Measurements from ENCODE around the gene NARS2.
"Not testable (repeated sequence)": the region's sequence is repeated elsewhere in the genome, so short reads cannot be mapped to it uniquely, and the experiment has no call there.

NARS2 gene, protein sequence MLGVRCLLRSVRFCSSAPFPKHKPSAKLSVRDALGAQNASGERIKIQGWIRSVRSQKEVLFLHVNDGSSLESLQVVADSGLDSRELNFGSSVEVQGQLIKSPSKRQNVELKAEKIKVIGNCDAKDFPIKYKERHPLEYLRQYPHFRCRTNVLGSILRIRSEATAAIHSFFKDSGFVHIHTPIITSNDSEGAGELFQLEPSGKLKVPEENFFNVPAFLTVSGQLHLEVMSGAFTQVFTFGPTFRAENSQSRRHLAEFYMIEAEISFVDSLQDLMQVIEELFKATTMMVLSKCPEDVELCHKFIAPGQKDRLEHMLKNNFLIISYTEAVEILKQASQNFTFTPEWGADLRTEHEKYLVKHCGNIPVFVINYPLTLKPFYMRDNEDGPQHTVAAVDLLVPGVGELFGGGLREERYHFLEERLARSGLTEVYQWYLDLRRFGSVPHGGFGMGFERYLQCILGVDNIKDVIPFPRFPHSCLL

DNA sequence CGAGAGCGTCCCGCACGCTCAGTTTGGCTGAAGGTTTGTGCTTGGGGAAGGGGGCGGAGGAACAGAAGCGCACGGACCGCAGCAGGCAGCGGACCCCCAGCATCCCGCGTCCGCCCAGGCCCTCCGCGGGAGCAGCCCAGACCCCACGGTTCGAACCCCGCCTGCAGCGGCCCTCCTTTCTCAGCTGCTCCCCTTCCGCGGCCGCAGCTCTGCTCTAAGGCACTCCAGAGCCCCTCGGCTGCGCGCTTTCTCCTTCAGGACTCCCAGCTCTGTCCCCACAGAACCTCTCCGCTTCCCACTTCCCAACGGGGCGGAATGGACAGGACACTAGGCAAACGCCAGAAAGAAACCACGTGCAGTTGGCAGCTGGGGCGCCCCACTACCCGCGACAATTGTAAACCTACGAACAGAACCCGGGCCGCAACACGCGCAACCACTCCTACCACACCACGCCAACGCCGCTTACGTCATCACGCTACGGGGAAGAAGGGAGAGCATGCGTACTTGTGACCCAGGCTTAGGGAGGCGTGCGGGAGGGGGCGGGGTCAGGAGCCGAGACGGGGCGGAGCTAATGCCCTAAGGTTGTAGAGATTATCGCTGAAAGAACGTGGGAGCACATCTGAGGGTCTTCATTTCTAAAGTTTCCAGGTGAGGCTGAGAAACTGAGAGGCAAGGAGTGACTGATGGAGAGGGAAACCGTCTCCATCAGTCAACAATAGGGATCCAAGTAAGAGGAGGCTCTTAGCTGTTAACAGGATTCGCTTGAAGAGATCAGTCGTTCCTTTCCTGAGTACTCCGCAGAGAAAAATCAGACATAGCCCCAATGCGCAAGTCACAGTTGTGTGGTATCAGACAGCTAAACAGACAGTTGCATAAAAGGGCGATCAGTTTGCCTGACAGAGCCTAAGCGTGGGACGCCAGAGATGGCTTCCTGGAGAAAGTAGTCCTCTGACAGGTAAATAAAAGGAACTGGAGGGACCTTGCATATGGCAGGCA lies at the start of gene NARS2:
Gene NARS2, minus strand, starts transcription at position 479 of the 996 bp plus-strand sequence. Its CDS starts 376 bp downstream, at position 103.
- DNase-seq (ENCODE audit: insufficient read length, low spot score) (peak; percentile 94), FAIRE-seq (peak; percentile 97)
- TF ChIP-seq POLR2A (IDR thresholded peaks at IDR 0.05; ENCODE audit: low read depth, low read length): peak; percentile 91

DNA sequence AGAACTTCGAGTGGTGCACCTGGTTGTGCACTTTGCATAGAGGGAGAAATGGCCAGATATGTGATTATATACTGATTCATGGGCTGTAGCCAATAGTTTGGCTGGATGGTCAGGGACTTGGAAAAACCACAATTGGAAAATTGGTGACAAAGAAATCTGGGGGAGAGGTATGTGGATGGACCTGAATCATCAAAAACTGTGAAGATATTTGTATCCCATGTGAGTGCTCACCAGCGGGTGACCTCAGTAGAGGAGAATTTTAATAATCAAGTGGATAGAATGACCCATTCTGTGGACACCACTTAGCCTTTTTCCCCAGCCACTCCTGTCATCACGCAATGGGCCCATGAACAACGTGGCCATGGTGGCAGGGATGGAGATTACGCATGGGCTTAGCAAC lies 48.0 kb upstream of the NARS2 start:
- FAIRE-seq: no peak
- TF ChIP-seq POLR2A (IDR thresholded peaks at IDR 0.05; ENCODE audit: low read depth, low read length): no peak
- no peak for DNase-seq (ENCODE audit: insufficient read length, low spot score)

DNA sequence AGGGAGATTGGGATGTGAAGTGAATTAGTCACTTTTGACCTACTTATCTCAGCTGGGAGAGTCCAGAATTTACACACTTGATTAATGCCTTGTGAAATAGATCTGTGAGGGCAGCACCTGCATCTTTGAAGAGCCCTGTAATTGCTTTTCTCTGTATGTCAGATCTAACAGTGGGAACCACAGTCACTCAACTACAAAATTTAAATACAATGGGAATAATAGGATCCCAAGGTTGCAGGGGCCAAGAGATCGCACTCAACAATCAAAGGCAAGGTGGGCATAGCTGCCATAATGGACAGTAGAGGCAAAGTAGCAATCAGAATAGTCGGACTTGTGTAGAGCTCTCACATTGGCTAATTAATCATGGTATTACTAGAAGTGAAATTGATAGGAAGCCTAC lies 45.5 kb upstream of the NARS2 start:
- DNase-seq (ENCODE audit: insufficient read length, low spot score) (no peak), FAIRE-seq (no peak)
- no peak for TF ChIP-seq POLR2A (IDR thresholded peaks at IDR 0.05; ENCODE audit: low read depth, low read length)

DNA sequence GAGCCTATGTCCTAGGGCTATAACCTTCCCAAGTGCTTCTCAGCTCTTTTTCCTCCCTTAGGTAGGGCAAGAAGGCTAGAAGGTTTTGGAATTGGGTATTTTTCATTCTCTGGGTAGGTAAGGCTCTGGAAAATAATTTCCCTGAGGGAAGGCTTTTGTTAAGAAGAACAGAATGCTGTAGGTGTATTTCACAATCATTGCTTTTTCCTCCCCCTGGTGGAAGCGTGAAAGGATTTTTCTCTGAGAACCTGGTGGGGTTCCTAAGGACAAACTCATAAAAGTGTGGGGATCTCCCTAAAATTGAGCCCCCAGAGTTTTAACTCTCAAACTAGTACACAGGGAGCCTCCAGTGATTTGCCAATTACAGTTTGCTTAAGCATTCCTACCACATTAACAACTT lies 41.1 kb upstream of the NARS2 start:
- DNase-seq (ENCODE audit: insufficient read length, low spot score): no peak
- FAIRE-seq: no peak
- no peak for TF ChIP-seq POLR2A (IDR thresholded peaks at IDR 0.05; ENCODE audit: low read depth, low read length)

DNA sequence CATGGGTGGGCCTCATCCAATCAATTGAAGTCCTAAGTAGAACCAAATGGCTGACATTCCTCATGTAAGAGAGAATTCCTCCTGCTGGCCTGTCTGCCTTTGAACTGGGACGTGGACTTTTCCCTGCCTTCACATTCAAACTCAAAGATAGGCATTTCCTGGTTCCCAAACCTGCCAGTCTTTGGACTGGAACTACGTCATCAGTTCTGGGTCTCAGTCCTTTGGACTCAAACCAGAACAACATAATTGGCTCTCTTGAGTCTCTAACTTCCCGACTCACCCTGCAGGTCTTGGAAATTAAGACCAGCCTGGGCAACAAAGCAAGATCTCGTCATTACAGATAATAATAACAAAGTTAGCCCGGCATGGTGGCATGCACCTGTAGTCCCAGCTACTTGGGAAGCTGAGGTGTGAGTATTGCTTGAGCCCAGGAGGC lies 38.7 kb upstream of the NARS2 start:
- DNase-seq (ENCODE audit: insufficient read length, low spot score): no peak
- TF ChIP-seq POLR2A (IDR thresholded peaks at IDR 0.05; ENCODE audit: low read depth, low read length): no peak
- FAIRE-seq: no peak

DNA sequence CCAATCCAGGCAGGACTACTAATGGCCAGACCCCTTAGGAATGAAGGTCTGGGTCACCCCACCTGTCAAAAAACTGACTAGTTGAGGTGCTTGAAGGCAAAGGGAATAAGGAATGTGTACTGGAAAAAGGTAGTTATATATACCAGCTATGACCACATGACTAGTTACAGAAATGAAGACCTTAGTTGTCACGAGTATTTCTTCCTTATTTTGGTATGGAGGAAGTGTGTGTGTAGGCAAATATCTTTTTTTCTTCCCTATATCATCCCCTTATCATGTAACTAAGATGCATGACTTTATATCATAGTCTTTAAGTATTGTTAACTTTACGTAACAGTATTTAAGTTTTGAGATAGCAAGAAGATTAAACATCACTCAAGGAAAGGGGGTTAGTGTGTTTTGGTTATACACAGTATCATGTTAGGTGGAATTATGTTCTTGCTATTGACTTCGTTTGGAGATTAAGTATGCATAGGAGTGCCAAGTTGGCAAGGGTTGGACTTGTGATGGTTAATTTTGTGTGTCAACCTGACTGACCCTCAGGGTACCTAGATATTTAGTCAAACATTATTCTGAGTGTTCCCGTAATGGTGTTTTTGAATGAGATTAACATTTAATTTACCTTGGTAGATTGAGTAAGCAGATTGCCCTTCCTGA lies 38.2 kb upstream of the NARS2 start:
- DNase-seq (ENCODE audit: insufficient read length, low spot score) (no peak), FAIRE-seq (no peak)
- no peak for TF ChIP-seq POLR2A (IDR thresholded peaks at IDR 0.05; ENCODE audit: low read depth, low read length)

DNA sequence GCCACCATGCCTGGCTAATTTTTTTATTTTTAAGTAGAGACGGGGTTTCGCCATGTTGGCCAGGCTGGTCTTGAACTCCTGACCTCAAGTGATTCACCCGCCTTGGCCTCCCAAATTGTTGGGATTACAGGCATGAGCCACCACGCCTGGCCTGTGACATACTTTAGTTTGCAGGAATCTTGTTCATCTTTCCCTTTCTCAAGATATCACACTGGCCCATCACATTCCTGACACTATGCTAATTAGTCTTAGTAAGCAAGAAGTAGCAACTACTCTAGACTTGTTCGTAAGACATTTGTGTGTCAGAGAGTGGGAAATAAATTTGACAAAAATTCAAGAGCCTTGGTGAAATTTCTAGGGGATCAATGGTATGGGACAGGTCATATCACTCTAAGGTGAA lies 34.7 kb upstream of the NARS2 start:
- DNase-seq (ENCODE audit: insufficient read length, low spot score); FAIRE-seq: not testable (repeated sequence)

DNA sequence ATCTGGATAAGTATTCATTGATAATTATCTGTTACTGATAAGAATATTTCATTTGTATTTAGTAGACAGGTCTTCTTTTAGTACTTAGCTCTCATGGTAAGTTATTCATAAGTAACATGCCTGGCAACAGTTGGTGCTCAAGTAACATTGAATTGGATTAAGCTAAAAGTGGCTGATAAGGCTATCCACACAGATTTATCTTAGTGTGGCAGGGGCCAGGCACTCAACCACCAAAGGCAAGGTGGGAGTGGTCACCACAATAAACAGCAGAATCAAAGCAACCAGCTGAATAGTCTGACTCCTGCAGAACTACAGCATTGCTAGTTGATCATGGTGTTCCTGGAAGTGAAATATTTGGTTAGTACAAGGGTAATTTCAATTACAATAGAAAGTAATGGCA lies 33.0 kb upstream of the NARS2 start:
- no peak for TF ChIP-seq POLR2A (IDR thresholded peaks at IDR 0.05; ENCODE audit: low read depth, low read length)
- DNase-seq (ENCODE audit: insufficient read length, low spot score): no peak
- FAIRE-seq: no peak

DNA sequence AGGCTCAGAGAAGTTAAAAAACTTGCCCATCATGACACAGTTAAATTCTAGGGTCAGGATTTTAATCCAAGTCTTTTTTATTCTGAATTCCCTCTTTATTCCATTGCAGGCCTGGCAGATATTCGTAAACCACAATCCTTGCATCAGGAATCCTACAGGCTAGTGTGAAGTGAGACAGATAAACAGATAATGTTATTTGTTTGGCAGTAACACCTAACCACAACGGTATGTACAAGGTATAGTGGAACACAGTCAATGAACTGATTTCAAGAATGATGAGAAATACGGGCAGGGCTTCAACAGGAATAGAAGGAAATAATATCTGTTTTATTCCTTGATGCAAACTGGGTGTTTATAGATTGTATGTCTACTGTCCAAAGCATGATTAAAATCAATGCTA lies 32.0 kb upstream of the NARS2 start:
- no peak for TF ChIP-seq POLR2A (IDR thresholded peaks at IDR 0.05; ENCODE audit: low read depth, low read length)
- no peak for DNase-seq (ENCODE audit: insufficient read length, low spot score)
- no peak for FAIRE-seq

DNA sequence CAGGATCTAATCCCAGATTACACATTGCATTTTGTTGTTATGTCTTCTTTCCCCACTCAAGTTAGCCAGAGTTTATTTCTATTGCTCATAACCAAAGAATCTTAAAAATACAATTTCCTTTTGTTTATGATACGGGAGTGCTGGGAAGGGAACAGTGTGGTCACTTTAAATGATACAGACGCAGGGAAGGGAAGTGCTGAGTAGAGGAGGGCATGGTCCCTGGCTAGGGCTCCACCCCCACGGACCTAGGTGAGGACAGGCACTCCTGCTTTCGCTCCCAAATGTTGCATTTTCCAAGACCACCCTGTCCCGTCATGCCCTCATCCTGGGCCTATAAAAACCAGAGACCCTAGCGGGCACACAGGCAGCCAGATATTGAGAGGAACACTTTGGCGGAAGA lies 30.6 kb upstream of the NARS2 start:
- DNase-seq (ENCODE audit: insufficient read length, low spot score) (no peak), FAIRE-seq (no peak)
- TF ChIP-seq POLR2A (IDR thresholded peaks at IDR 0.05; ENCODE audit: low read depth, low read length): no peak

DNA sequence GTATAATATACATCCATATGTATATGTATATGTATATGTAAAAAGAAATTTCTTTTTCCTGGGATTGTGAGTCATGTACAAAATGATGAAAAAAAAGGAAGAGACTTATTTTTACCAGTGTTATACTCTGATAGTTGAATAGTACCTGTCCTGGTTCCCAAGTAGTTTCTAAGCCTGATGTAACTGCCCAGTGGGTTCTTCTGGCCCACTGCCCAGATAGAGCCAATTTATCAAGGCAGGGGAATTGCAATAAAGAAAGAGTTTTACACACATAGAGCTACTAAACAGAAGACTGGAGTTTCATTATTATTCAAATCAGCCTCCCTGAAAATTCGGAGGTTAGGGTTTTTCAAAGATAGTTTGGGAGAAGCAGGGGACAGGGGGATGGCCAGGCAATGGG lies 29.1 kb upstream of the NARS2 start:
- DNase-seq (ENCODE audit: insufficient read length, low spot score) (no peak), FAIRE-seq (no peak)
- no peak for TF ChIP-seq POLR2A (IDR thresholded peaks at IDR 0.05; ENCODE audit: low read depth, low read length)

DNA sequence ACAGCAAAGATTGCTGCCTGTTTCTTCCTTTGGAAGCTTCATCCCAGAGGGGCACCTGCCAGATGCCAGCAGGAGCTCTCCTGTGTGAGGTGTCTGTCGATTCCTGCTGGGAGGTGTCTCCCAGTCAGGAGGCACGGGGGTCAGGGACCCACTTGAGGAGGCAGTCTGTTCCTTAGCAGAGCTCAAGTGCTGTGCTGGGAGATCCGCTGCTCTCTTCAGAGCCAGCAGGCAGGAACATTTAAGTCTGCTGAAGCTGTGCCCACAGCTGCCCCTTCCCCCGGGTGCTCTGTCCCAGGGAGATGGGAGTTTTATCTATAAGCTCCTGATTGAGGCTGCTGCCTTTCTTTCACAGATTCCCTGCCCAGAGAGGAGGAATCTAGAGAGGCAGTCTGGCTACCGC lies 28.1 kb upstream of the NARS2 start:
- DNase-seq (ENCODE audit: insufficient read length, low spot score); FAIRE-seq: not testable (repeated sequence)

DNA sequence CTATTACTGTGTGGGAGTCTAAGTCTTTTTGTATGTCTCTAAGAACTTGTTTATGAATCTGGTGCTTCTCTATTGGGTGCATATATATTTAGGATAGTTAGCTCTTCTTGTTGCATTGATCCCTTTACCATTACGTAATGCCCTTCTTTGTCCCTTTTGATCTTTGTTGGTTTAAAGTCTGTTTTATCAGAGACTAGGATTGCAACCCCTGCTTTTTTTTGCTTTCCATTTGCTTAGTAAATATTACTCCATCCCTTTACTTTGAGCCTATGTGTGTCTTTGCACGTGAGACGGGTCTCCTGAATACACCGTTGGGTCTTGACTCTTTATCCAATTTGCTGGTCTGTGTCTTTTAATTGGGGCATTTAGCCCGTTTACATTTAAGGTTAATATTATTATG lies 26.4 kb upstream of the NARS2 start:
- not testable (repeated sequence) for FAIRE-seq; DNase-seq (ENCODE audit: insufficient read length, low spot score)

DNA sequence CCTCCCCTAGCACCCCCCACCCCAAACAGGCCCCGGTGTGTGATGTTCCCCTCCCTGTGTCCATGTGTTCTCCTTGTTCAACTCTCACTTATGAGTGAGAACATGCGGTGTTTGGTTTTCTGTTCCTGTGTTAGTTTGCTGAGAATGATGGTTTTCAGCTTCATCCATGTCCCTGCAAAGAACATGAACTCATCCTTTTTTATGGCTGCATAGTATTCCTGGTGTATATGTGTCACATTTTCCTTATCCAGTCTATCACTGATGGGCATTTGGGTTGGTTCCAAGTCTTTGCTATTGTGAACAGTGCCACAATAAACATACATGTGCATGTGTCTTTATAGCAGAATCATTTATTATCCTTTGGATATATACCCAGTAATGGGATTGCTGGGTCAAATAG lies 22.9 kb upstream of the NARS2 start:
- FAIRE-seq; DNase-seq (ENCODE audit: insufficient read length, low spot score): not testable (repeated sequence)

Data from H54 (cell line).